Measurements from ENCODE around the gene NME3.
"Not testable (repeated sequence)": the region's sequence is repeated elsewhere in the genome, so short reads cannot be mapped to it uniquely, and the experiment has no call there.

The NME3 gene

GRCh38 chr16:1745900-1746692 is 25.2 kb downstream of the NME3 start:
- no peak for DNase-seq

GRCh38 chr16:1745181-1745899 is 26.0 kb downstream of the NME3 start:
- DNase-seq: no peak

DNA sequence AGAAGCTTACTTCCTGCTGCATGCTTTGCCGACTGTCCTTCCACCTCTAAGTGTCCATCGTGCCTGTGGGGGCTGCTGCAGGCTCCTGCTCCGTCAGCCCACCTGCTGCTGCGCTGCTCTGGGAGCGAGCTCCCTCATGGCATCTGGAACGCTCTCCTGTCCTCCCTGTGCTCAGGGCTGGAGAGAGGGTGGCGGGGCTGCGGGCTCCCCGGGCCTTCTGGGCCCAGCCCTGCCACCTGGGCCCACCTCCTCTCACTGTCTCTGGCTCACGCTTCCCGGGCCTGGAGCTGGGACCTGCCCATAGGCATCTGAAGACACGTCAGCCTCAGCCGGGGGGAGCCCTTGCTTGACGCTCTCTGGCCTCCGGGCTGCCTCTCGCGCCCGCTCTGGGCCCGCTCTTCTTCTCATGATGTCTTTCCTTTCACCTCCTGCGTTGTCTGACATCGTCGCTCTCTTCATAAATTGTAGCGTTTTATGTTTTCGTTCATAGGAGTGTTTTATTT is 27.0 kb downstream of the NME3 start:
- DNase-seq: no peak

DNA sequence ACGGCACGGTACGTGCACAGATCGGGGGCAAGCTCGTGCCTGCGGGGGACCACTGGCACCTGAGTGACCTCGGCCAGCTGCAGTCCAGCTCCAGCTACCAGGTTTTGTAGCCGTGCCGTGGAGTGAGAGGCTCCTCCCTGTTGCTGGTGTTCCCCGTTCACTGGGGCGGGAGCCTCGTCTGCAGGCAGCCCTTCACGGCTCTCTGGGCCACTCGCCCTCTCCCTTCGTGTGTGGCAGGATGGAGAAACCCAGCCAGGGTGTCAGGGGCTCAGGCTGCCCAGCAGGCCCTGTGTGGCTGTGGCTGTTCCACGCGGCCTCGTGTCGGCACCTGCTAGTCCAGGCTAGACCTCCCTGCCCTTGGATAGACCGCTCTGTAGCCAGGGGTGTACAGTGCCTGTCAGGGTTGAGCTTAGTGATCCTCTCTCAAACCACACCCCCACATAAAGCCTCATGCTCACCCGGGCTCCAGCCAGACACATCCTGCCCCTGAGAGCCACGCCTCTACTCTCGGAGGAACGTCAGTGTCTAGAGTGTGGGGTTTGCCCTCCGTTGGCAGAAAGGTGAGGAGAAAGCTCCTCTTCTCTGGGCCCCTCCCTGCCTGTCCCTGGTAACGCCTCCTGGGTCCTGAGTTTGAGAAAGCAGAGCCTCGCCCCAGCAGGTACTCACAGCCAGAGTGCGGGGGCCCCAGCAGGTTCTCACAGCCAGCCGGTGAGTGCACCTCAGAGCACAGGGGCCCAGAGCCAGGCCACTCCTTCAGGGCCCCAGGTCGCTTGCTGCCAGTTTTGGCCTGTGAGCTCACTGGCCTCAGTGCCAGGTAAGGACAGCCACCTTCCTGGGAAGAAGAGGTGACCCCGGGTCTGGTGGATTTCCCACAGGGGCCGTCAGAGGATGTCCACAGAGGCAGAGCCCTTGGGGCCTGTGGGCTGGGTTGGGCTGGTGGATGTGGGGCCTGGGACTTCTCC is 27.7 kb downstream of the NME3 start:
- DNase-seq: no peak

DNA sequence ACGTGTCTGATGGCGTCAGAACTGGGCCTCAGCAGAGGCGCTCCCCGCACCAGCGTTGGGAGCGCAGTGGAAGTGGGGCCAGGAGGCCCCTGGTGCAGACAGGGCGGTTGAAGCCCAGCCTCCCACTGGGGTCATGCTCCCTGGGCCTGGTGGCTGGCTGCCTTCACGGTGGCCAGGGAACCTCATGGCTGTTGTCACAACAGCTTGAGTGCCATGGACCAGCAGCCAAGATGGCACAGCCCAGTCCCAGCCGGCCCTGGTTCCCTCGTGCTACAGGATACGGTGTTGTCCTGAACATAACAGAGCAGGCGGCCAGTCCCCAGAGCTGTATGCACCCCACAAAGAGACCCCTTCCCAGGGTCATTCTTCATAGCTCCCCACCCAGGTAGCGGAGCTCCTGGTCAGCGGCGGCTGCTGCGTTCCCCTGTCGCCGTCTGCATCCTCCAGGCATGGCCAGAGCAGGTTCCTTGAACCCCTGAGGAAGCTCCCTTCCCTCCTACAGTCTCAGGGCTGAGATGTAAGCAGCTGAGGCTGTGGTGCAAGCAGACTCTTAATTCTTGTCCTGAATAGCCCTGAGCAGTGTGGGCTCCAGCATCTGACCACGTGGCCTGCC is 29.7 kb downstream of the NME3 start:
- DNase-seq: no peak

GRCh38 chr16:1740781-1741490 is 30.4 kb downstream of the NME3 start:
- DNase-seq: no peak

GRCh38 chr16:1740234-1740633 is 31.1 kb downstream of the NME3 start:
- DNase-seq: no peak

- no peak for DNase-seq
These were observed 36.5 kb downstream of the NME3 start for GRCh38 chr16:1734816-1735215.

- no peak for DNase-seq
These were observed 37.2 kb downstream of the NME3 start for GRCh38 chr16:1734123-1734522.

- DNase-seq: not testable (repeated sequence)
These were observed 38.8 kb downstream of the NME3 start for GRCh38 chr16:1732551-1732987.

DNA sequence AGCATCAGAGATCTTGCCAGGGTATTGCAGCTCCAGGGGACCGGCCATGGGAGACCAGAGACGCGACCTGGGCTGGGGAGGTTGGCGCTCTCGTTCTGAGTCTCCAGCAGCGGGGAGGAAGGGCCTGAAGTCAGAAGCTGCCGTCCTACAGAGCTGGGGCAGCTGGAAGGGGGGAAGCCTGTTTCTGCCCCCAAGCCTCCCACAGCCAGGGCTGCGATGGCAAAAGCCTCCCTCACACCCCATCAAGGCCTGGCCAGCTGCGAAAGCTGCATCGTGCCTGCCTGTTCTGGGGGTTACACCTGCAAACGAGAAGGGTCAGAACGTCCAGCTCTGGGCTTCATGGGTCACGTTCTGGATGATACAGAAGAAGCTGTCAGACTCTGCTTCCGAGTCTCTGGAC is 39.3 kb downstream of the NME3 start:
- DNase-seq: no peak

- DNase-seq: no peak
These were observed 39.7 kb downstream of the NME3 start for GRCh38 chr16:1731603-1732002.

GRCh38 chr16:1731073-1731472 is 40.3 kb downstream of the NME3 start:
- no peak for DNase-seq

DNA sequence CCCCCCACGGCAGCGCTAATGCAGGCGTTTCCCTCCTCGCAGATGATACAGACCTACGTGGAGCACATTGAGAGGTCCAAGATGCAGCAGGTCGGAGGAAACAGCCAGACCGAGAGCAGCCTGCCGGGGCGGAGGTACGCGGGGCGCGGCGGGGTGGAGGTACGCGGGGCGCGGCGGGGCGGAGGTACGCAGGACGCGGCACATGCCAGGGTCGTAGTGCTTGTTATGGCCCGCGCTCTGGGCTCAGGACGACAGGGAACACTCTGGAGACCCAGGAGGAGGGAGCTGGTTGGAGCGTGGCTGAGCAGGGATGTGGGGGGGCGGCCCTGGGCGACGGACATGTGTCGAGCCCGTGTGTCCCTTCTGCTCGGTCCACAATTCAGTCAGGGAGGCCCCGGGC is 41.9 kb downstream of the NME3 start:
- DNase-seq: no peak

DNA sequence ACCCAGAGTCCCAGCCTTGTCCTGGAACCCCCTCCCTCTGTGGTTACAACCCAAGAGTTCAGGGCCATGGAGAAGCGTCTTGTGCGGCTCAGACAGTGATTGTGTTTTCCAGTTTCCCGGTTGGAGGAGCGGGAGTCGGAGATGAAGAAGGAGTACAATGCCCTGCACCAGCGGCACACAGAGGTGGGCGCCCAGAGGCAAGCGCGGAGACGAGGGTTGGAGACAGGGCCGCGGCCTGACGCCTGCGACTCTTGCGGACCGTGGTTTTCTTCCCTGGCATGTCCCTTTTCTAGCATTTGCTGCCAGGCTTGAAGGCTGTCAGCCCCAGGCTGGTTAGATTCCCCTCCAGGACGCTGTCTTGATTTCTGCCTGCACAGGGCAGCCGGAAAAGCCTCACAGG is 42.3 kb downstream of the NME3 start:
- no peak for DNase-seq

GRCh38 chr16:1727651-1728624 is 43.4 kb downstream of the NME3 start:
- DNase-seq: no peak

GRCh38 chr16:1726661-1727502 is 44.5 kb downstream of the NME3 start:
- DNase-seq: no peak

GRCh38 chr16:1724491-1724890 is 46.9 kb downstream of the NME3 start:
- DNase-seq: no peak

DNA sequence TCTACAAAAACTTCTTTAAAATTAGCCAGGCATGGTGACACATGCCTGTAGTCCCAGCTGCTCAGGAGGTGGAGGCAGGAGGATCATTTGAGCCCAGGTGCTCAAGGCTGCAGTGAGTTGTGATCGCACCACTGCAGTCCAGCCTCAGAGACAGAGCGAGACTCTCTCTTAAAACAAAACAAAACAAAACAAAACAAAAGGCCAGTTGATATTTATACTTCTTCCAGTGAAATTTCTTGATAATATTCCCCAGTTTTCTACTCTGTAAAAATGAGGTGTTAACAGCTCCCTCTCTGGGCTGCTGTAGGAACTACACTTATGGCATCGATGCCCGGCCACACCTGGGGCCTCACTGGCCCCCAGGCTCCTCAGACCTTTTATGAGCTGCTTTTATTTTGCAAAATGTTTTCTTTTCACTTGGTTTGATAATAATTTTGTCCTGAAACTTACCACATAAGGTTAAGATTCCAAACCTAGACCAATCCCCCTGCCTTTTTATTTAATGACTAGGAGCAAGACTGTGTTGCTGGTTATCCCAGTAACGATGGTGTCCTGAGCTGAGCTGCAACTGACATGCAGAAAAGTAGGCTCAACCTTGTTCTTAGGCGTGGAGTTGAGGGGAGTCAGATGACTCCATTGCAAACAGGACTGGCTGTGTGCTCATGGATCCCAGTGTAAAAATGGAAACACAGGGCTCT is 47.7 kb downstream of the NME3 start:
- DNase-seq: no peak

Data from NCI-H1105 (cell line).